T-cell (primary cell): Measurements from ENCODE around the gene ATXN7L2. TPM values are rescaled to one million over a fixed set of nuclear protein-coding genes. Genes with fewer than 3 reads are reported as not detected.

Experiments
- ATAC-seq, 4 experiments: fragments of 200-7000 bp in 3 of 4; fragments of 150-1000 bp in 1 of 4; cut with Tn5 transposase; replicated peaks in 1 of 4; 1 replicate in 3 of 4; 2 replicates in 1 of 4; pipeline ENCODE4 v1.10.0; 2021; ENCODE audit warnings: moderate library complexity in 3 of 4, mild to moderate bottlenecking in 2 of 4, moderate number of reproducible peaks in 1 of 4
- CTCF ChIA-PET, 2 donors: fragments of 300-600 bp; sonication (Branson Sonifier 250); formaldehyde crosslinking; loops; one replicate each; lab custom pipeline; 2022; ENCODE audit warnings: antibody characterized with exemption in 2 of 2; lab: Charles Lee
- POLR2A ChIA-PET, 2 donors: fragments of 300-600 bp; sonication (Branson Sonifier 250); formaldehyde crosslinking; loops; one replicate each; lab custom pipeline; 2022; ENCODE audit warnings: antibody characterized with exemption in 2 of 2; lab: Charles Lee
- DNase-seq, 35 experiments: peaks; one replicate each; pipeline versions ENCODE4 v3.0.0 to v3.0.0-alpha.2; 2013 to 2023
- H3K27ac ChIP-seq: one replicate; pipeline ENCODE4 v1.5.1; 2013; ENCODE audit warnings: low read length
- H3K27me3 ChIP-seq, 2 experiments: replicated peaks in 1 of 2; 1 replicate in 1 of 2; 2 replicates in 1 of 2; pipeline versions ENCODE4 v1.6.1 to v1.7.0; 2013; ENCODE audit warnings: low read length in 1 of 2, mixed read lengths in 1 of 2; ENCODE audit not compliant: control insufficient read depth in 2 of 2, insufficient read depth in 2 of 2; ENCODE audit errors: extremely low read depth in 1 of 2
- H3K36me3 ChIP-seq, 2 donors: 1 replicate in 1 of 2; 2 replicates in 1 of 2; pipeline versions ENCODE4 v1.6.1 to v1.7.0; 2013; ENCODE audit warnings: low read length in 1 of 2; ENCODE audit not compliant: control insufficient read depth in 2 of 2, insufficient read depth in 1 of 2; ENCODE audit errors: extremely low read depth in 1 of 2
- H3K4me1 ChIP-seq, 2 experiments: 1 replicate in 1 of 2; 2 replicates in 1 of 2; pipeline versions ENCODE4 v1.6.1 to v1.7.0; 2013; ENCODE audit warnings: low read length in 2 of 2, mixed read lengths in 1 of 2; ENCODE audit not compliant: insufficient read depth in 2 of 2, control insufficient read depth in 1 of 2; ENCODE audit errors: extremely low read depth in 1 of 2
- H3K4me3 ChIP-seq, 2 donors: 1 replicate in 1 of 2; 2 replicates in 1 of 2; pipeline versions ENCODE4 v1.5.1 to v1.7.0; 2013; ENCODE audit warnings: mild to moderate bottlenecking in 2 of 2, low read length in 1 of 2, moderate library complexity in 1 of 2; ENCODE audit not compliant: control insufficient read depth in 1 of 2; ENCODE audit errors: extremely low read depth in 1 of 2
- H3K9me3 ChIP-seq: 2 replicates; pipeline ENCODE4 v1.7.0; 2013
- H3K27ac Mint-ChIP-seq, 2 donors: one replicate each; pipeline ENCODE4 v1.8.0; 2020 to 2021; ENCODE audit warnings: mild to moderate bottlenecking in 2 of 2, mixed read lengths in 2 of 2
- H3K27me3 Mint-ChIP-seq, 2 donors: one replicate each; pipeline ENCODE4 v1.8.0; 2021 to 2022; ENCODE audit warnings: mixed read lengths in 2 of 2
- H3K36me3 Mint-ChIP-seq: one replicate; pipeline ENCODE4 v1.8.0; 2021; ENCODE audit warnings: mixed read lengths
- H3K4me1 Mint-ChIP-seq, 3 donors: one replicate each; pipeline ENCODE4 v1.8.0; 2020 to 2022; ENCODE audit warnings: mixed read lengths in 3 of 3, mild to moderate bottlenecking in 1 of 3
- H3K4me3 Mint-ChIP-seq, 3 donors: one replicate each; pipeline ENCODE4 v1.8.0; 2020 to 2022; ENCODE audit warnings: mild to moderate bottlenecking in 3 of 3, mixed read lengths in 3 of 3, moderate library complexity in 3 of 3
- H3K9me3 Mint-ChIP-seq, 3 donors: one replicate each; pipeline ENCODE4 v1.8.0; 2020 to 2022; ENCODE audit warnings: mixed read lengths in 3 of 3
- WGBS: methylation state at CpG from one replicate; pipeline ENCODE4 v1.1.5; 2013; ENCODE audit warnings: missing lambda C conversion rate; ENCODE audit not compliant: insufficient coverage; 5-methylcytosine and 5-hydroxymethylcytosine counted together
- total RNA-seq, 35 experiments: library from RNA in 6 of 35; stranded (reverse) in 6 of 35; fragments of 120-200 nt in 1 of 35; gene quantifications; one replicate each; pipeline versions ENCODE4 v1.2.1 to v1.2.4 and lab custom pipeline; 2013 to 2026

The ATXN7L2 gene
- total RNA-seq, 5 donors from 2014 or later (not counting 1 experiment from before 2014, with no cell fraction given), result 9.7 to 13.2 (median 12.5) TPM

- Histone ChIP-seq H3K27me3 (peaks cover 0 to 5% of the 10 kb centered on the region in 2 experiments), H3K27ac (no peak overlapping the region), H3K36me3 (no peaks in the 10 kb centered on the region), H3K4me1 (peaks cover 10 to 20% of the 10 kb centered on the region in 2 experiments), H3K4me3 (no peak overlapping the region), H3K9me3 (no peaks in the 10 kb centered on the region)
- Mint-ChIP-seq H3K27ac (no peak overlapping the region), H3K4me1 (peaks cover 18 to 20% (median 18%) of the 10 kb centered on the region in 3 donors), H3K9me3 (no peaks in the 10 kb centered on the region), H3K4me3 (no peak overlapping the region), H3K27me3 (no peaks in the 10 kb centered on the region), H3K36me3 (no peaks in the 10 kb centered on the region)
- POLR2A ChIA-PET, result interaction anchor here in 1 of 2 donors (1.1 kb wide), 1 partner anchor 31 kb away, joined by 5 read pairs; no protein-coding TSS in a partner anchor
- ATAC-seq, result no peak
- no peak for DNase-seq
- 72% methylated on average over 3 of the region's 5 CpGs for WGBS
- CTCF ChIA-PET, result interaction anchor here in 1 of 2 donors (9.4 kb wide), 1 partner anchor 41 kb away, joined by 294 read pairs; the partner anchor contains the start of gene CYB561D1
These were observed 52.3 kb downstream of the ATXN7L2 start for GRCh38 chr1:109535971-109536491.

- no peaks in the 10 kb centered on the region for H3K36me3 Mint-ChIP-seq
- ATAC-seq (no peak), DNase-seq (no peak)
- H3K4me3 ChIP-seq, result no peak overlapping the region
- H3K27ac Mint-ChIP-seq, result no peak overlapping the region
- no peak overlapping the region for H3K27ac ChIP-seq
- no peaks in the 10 kb centered on the region for H3K27me3 Mint-ChIP-seq
- H3K27me3 ChIP-seq, result peaks cover 0 to 2% of the 10 kb centered on the region in 2 experiments
- CTCF ChIA-PET, result interaction anchor here (0.6 to 9.4 kb wide), 3 partner anchors 23 to 43 kb away, joined by 5 to 294 read pairs (median 6); partner anchors contain the start of gene CYB561D1 (in 1 of the 2)
- 90% methylated on average over 5 of the region's 9 CpGs for WGBS
- no peaks in the 10 kb centered on the region for H3K36me3 ChIP-seq
- no peak overlapping the region for H3K4me3 Mint-ChIP-seq
- H3K4me1 Mint-ChIP-seq, result peaks cover 3 to 4% (median 3%) of the 10 kb centered on the region in 3 donors
- H3K4me1 ChIP-seq, result peaks cover 0 to 4% of the 10 kb centered on the region in 2 experiments
- H3K9me3 Mint-ChIP-seq, result no peaks in the 10 kb centered on the region
- POLR2A ChIA-PET, result no interaction called here
- H3K9me3 ChIP-seq, result no peaks in the 10 kb centered on the region
These were observed 53.9 kb downstream of the ATXN7L2 start for GRCh38 chr1:109537450-109538178.

GRCh38 chr1:109538827-109539555, 55.3 kb downstream of the ATXN7L2 start:
- H3K27me3 Mint-ChIP-seq, result no peaks in the 10 kb centered on the region
- DNase-seq (no peak), ATAC-seq (no peak)
- ChIA-PET POLR2A (interaction anchor here in 1 of 2 donors (0.6 kb wide), 1 partner anchor 47 kb away, joined by 5 read pairs; no protein-coding TSS in a partner anchor), CTCF (interaction anchor here (0.6 to 0.8 kb wide), 3 partner anchors 40 to 434 kb away, joined by 4 to 6 read pairs (median 5); no protein-coding TSS in a partner anchor)
- Histone ChIP-seq H3K27me3 (peaks cover 0 to 5% of the 10 kb centered on the region in 2 experiments), H3K9me3 (no peaks in the 10 kb centered on the region), H3K36me3 (no peaks in the 10 kb centered on the region), H3K4me1 (no peaks in the 10 kb centered on the region), H3K27ac (no peak overlapping the region), H3K4me3 (no peak overlapping the region)
- H3K4me3 Mint-ChIP-seq, result no peak overlapping the region
- H3K4me1 Mint-ChIP-seq, result no peaks in the 10 kb centered on the region
- WGBS, result 83% methylated on average over 6 of the region's 9 CpGs
- no peaks in the 10 kb centered on the region for H3K9me3 Mint-ChIP-seq
- no peak overlapping the region for H3K27ac Mint-ChIP-seq
- no peaks in the 10 kb centered on the region for H3K36me3 Mint-ChIP-seq

GRCh38 chr1:109539676-109540075, 56.0 kb downstream of the ATXN7L2 start, which contains the start of gene GPR61:
TSS of gene GPR61 (plus strand) at chr1:109539872. CDS start at chr1:109543023, 3,151 bp downstream.
- H3K4me3 ChIP-seq, result no peak within 1 kb of the TSS
- H3K9me3 ChIP-seq, result no peaks in the 10 kb centered on the region
- Mint-ChIP-seq H3K27ac (no peak within 1 kb of the TSS), H3K4me3 (no peak within 1 kb of the TSS), H3K4me1 (no peaks in the 10 kb centered on the region), H3K36me3 (no peaks in the 10 kb centered on the region), H3K9me3 (no peaks in the 10 kb centered on the region), H3K27me3 (no peaks in the 10 kb centered on the region)
- 71% methylated on average over 6 of the region's 7 CpGs for WGBS
- DNase-seq (no peak), ATAC-seq (no peak)
- H3K36me3 ChIP-seq, result no peaks in the 10 kb centered on the region
- ChIA-PET POLR2A (interaction anchor here in 1 of 2 donors (0.6 kb wide), 1 partner anchor 48 kb away, joined by 5 read pairs; no protein-coding TSS in a partner anchor), CTCF (no interaction called here)
- H3K27me3 ChIP-seq, result peaks cover 0 to 5% of the 10 kb centered on the region in 2 experiments
- H3K4me1 ChIP-seq, result no peaks in the 10 kb centered on the region
- H3K27ac ChIP-seq, result no peak within 1 kb of the TSS

GRCh38 chr1:109541102-109541501, 57.4 kb downstream of the ATXN7L2 start:
- Mint-ChIP-seq H3K27ac (no peak overlapping the region), H3K9me3 (no peaks in the 10 kb centered on the region), H3K4me3 (no peak overlapping the region), H3K27me3 (no peaks in the 10 kb centered on the region), H3K36me3 (no peaks in the 10 kb centered on the region), H3K4me1 (peaks cover under 1 to 3% (median 3%) of the 10 kb centered on the region in 3 donors)
- H3K9me3 ChIP-seq, result no peaks in the 10 kb centered on the region
- H3K27ac ChIP-seq, result no peak overlapping the region
- no peak overlapping the region for H3K4me3 ChIP-seq
- 40% methylated on average over 1 of the region's 3 CpGs for WGBS
- ATAC-seq, result no peak
- H3K4me1 ChIP-seq, result no peaks in the 10 kb centered on the region
- CTCF ChIA-PET, result interaction anchor here (0.8 to 2.0 kb wide), 3 partner anchors 18 to 99 kb away, joined by 3 to 5 read pairs (median 3); no protein-coding TSS in a partner anchor
- no peak for DNase-seq
- H3K27me3 ChIP-seq, result peaks cover 0 to 3% of the 10 kb centered on the region in 2 experiments
- H3K36me3 ChIP-seq, result no peaks in the 10 kb centered on the region
- POLR2A ChIA-PET, result no interaction called here
